CD4-positive, alpha-beta T cell treated with Interleukin-21 for 1 hour (primary cell): ENCODE data around the gene SURF4.
"Not testable (repeated sequence)": the region's sequence is repeated elsewhere in the genome, so short reads cannot be mapped to it uniquely, and the experiment has no call there.

Experiments
- DNase-seq: peaks from one replicate; pipeline ENCODE4 v3.0.0-alpha.2; 2020

SURF4 gene

DNA sequence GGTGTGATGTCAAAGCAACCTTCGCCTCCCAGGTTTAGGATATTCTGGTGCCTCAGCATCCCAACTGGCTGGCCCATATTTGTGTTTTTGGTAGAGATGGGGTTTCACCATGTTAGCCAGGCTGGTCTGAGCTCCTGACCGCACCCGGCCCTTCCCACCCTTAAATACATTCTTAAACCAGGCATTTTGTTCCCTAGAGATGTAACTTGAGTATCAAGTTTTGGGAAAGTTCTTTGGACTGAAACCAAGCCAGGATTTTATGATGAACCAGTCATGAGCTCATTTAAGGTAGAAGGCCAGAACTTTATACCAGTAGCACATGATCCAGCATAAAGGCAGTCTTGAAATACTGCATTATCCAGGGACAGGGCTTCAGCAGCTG is 24.3 kb downstream of the SURF4 start:
- no peak for DNase-seq

DNA sequence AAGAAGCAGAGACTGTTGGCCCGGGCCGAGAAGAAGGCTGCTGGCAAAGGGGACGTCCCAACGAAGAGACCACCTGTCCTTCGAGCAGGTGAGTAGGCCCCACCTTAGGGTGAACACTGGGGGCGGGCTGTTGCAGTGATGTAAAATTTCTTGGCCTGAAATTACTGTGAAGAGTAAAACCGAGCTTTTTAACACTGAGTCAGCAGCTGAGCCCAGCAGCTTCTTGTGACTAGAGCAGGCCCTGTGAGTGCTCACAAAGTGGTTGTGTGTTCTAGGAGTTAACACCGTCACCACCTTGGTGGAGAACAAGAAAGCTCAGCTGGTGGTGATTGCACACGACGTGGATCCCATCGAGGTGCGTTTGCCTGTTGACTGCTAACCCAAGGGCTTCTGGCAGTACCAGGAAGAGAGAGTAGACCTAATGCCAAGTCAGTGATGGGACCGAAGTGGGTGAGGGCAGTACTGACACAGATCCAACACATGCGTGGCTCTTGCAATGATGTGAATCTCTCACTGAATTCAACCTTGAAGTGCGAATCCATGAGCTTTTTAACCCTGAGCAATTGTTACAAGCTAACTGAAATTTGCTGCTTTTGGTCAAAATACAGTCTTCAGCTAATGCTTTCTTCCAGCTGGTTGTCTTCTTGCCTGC is 25.8 kb downstream of the SURF4 start:
- no peak for DNase-seq

DNA sequence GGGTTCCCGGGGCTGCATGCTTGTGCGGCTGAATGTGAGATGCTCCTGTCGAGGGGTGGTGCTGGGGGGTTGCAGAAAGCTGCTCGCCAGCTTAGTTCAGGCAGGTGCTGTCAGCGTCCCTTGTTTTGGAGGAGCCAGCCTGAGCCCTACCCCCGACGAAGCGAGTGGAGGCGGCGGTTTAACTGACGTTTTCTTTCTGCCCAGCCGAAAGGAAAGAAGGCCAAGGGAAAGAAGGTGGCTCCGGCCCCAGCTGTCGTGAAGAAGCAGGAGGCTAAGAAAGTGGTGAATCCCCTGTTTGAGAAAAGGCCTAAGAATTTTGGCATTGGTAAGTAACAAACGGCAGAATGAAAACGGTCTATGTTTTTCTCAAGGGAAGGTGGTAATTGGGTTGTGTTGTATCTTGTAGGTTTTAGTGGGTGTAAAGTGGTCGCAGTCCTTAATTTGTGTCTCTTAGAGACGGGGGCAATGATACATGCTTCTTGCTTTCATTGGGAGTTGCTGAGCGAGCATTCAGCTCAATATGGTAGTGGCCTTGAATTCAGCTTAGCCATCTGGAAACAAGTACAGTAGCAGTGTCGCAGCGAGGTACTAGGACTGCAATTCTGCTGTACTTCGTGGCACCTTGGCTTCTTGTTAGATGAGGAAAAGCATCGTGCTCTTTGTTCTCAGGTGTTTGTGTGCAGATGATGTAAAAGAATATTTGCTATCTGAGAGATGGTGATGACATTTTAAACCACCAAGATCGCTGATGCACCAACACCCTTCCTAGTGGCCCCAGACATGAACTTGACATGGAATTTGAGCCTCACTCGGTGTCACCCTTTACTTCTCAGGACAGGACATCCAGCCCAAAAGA is 26.9 kb downstream of the SURF4 start:
- DNase-seq: no peak

DNA sequence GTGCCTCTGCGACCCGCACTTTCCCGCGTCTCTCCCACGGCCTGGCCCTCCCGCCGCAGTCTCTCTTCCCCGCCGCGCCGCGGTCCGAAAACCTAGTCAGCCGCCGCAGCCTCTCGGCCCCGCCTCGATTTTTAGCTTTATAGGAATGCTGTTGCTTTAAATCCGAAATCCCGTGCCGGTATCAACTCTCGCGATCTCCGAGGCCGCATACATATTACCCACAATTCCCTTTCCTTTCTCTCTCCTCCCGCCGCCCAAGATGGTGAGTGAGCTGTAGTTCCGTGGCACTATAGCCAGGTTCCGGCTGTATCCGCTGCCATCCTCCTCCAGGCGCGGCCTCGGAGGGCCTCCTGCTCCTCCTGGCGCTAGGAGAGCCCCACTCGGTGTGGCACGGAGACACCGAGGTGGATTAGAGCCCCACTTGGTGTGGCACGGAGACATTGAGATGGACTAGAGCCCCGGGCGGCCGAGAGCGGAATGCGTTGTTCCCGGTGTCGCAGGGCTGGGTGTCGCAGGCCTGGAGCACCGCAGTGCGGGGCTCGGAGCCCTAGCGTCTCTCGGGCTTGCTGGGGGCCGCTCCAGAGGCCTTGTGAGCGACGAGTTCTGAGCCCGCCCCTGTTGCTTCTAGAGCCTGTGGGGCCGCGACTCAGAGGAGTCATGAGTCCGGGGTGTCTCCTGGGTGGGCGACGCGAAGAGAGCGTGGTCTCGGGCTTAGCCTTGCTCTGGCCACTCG is 27.7 kb downstream of the SURF4 start, which contains the start of the genes MED22 and RPL7A:
MED22 (minus strand) TSS at position 147 of the 733 bp plus-strand sequence. CDS start 1,469 bp downstream, outside the sequence.
RPL7A (plus strand) TSS at position 234 of the 733 bp plus-strand sequence; CDS start at position 260, 26 bp downstream.
- DNase-seq: peak; percentile 95

DNA sequence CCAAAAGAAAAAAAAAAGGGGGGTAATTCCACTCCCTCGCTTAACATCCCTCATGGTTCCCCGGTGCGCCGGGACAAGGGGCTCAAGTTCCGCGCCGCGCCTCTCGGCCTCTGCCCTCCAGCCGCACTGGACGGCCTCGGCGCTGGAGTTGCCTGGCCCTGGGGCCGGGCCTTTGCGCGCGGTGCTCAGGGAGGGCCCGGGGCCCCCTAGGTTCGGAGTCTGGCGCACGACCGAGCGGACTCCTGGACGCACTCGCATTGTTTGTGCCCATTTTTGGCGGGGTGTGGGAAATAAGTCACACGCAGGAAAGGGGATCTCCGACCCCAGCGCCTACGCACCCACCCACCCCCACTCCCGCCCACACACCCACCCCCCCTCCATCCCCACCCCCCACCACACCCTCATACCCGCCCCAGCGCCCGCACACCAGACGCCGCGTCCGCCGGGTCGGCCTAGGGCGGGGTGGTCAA is 28.3 kb downstream of the SURF4 start:
- DNase-seq: peak; percentile 68

DNA sequence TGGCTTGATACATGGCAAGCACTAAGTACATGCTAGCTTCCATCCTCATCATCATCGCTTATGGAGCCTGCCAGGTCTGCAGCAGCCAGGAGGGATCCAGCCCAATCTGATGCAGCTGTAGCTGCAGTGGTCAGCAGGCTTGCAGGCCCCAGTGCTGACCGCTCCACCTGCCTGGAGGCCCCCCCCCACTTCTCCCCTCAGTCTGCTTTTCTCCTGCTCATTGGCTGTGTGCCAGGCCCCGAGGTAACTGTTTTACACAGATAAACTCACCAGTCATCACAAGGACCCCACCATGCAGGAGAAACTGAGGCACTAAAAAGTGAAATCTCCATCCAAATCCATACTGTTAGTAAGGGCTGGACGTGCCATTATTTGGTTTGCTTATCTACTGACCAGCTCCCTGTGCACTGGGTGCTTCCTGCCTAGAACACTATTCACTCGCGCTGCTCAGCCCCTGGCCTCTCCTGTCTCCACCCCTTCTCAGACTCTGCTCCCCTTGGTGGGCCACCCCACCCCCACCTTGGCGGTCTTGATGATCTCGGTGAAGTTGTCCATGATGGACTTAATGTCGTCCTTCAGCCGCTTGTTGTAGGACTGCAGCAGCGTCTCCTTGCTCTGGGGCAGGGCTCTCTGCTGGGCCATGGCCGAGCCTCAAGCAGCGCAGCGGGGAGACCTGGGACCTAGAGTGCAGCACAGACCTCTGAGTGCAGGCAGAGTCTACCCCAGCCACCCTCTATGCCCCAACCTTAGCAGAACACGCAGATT is 29.7 kb downstream of the SURF4 start:
- DNase-seq: no peak

DNA sequence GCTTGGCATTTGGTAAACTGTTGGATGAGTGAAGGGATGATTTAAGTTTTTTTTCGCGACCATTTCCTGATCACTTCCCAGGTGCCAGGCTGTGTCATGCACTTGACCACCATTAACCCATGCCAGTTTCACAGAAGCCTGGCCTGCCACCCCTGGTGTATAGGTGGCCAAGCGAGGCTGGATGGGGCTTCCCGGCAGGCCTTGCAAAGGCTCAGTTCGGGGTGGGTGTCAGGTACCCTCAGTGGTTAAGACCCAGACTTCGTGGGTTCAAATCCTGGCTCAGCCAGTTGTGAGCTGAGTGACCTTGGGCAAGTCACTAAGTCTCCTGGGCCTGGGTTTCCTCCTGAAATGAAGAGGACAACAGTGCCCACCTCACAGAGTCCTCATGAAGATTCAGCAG is 30.3 kb downstream of the SURF4 start:
- no peak for DNase-seq

DNA sequence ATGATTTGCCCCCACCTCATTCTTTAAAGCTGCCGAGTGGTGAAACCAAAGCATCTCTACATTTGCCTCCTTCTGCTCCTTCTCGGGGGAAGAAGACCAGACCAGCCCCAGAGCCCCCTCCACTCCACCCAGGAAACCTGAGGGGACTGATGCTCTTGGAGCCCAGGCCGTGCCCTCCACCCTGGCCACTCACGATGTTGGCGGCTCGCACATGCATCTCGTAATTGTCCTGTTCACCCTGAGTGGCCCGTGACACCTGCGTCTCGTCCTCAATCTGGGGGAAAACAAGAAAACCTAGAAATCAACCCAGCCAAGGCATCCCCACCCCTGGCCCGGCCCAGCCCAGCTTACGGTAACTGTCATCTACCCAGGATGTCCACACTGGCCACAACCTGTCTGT is 30.9 kb downstream of the SURF4 start:
- DNase-seq: no peak

DNA sequence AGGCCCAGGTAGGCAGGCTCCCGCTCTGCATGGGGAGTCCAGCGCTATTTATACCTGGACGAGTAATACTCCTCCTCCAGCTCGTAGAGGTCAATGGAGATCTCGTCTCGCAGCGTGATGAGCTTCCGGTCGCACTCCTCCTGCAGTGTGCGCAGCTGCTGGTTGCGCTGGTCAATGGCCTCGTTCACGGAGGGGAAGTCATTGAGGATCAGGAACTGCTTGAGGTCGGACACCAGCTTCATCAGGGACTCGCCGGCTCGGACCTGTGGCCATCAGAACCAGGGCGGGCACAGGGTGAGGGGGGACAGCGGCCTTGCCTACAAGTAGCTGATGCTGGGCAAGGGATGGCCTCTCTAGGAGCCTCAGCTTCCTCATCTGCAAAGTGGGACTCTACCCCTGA is 31.8 kb downstream of the SURF4 start:
- no peak for DNase-seq

DNA sequence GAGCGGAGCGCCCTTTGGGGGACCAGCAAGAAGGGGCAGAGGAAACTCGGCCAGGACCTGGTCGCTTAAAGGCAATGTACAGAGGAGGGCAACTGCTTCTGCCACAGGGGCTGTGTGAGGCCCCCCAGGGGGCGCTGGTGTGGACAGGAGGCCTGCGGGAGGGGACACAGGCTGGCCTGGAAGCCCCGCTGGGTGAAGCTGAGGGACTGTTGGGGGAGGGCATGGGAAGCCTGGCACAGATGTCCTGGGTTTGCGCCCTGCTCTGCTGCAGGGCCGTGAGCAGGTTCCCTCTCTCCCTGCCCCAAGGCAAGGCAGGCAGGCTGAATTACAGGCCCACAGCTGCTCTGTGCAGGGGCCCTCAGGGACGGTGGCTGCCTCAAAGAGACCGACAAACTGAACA is 33.3 kb downstream of the SURF4 start:
- no peak for DNase-seq

DNA sequence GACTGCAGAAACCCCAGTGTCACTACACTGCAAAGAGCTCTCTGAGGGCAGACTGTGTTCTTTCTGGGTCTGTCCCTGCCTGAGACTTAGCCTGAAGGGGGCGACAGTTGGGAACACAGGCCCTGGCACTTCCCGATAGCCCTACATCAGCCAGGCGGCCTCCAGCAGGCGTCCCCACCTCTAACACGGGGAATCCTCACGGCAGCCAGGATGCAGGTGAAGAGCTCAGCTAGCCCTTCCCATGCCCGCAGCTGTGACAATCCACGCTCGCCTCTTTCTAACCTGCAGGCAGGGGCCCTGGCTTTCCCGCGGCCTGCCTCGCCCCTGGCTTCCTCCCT is 33.8 kb downstream of the SURF4 start:
- no peak for DNase-seq

DNA sequence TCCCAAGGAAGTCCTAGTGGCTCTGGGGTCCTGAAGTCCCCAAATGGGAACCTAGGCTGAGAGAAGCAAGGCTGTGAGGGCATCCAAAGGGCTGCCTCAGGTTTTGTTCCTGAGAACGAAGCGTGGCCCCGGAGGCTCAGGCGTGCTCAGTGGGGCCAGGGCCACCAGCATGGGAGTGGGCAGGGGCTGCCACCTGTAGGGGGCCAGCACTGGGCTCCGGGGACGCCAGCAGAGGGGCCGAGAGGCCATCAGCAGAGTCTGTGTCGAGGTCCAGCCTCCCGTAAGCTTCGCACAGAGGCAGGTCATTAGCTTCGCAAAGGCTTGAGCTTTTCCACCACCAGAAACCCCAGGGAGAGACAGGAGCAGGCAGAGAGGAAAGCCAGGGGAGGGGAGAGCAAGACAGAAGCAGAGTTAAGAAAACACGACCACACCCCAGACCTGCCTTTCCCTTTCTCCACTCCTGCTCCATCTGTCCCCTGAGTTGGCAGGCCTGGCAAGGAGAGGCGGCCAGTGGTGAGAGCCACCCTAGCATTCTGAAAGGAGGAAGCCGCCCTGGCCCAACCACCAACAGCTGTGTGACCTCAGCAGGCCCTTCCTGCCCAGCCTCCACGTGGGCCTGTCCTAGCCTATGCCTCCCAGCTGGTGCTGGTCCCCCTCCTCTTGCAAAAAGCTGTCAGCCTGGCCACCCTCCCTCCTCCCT is 34.3 kb downstream of the SURF4 start:
- no peak for DNase-seq

DNA sequence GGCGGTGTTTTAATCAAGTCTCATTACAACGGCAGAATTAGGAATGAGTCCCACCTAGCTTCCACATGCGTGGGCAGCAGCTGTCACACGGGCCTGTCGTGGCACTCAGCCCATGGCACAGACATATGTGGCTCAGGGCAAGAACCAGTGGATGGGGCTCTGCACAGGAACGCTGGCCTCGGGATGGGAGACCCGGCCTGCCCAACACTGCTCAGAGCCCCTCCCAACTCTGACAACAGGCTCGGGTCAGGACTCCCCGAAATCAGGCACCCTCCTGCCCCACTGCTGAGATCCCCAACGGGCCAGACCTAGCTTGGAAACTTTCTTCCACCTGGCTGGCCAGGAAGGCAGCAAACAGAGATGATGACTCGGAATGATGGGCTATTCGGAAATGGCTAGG is 34.9 kb downstream of the SURF4 start:
- no peak for DNase-seq

DNA sequence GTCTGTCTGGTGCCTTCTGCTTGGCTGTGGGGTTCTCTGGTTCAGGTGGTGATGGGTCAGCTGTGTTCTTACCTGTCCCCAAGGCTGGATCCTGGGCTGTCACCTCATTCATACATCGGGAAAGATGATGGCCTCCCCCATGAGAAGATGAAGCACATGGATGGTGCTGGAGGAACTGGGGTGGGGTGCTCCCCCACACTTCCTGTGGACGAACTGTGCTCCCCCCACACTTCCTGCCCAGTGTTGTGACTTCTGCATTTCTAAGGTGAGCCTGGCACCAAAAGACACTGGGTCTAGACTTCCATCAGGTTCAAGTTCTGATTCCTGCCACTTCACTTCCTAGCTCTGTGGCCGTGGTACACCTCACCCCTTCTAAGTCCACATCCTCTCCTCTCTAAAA is 35.6 kb downstream of the SURF4 start:
- DNase-seq: no peak

DNA sequence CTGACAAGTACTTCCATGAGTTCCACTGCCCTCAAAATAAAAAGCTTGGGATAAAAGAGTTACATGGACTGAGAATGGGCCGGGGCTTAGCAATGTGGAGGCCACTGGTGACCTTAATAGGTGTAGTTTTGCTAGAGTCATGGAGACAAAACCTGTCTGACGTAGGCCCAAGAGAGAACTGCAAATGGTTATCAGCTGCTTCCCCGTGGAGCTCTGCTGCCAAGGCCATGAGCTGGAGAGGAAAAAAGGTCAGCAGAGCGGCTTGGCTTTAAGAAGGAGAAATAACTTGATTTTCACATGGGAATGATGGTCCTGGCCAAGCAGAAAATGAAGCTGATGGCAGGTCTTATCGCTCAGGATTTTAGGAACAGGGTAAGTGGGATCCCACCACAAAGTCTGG is 36.2 kb downstream of the SURF4 start:
- no peak for DNase-seq

DNA sequence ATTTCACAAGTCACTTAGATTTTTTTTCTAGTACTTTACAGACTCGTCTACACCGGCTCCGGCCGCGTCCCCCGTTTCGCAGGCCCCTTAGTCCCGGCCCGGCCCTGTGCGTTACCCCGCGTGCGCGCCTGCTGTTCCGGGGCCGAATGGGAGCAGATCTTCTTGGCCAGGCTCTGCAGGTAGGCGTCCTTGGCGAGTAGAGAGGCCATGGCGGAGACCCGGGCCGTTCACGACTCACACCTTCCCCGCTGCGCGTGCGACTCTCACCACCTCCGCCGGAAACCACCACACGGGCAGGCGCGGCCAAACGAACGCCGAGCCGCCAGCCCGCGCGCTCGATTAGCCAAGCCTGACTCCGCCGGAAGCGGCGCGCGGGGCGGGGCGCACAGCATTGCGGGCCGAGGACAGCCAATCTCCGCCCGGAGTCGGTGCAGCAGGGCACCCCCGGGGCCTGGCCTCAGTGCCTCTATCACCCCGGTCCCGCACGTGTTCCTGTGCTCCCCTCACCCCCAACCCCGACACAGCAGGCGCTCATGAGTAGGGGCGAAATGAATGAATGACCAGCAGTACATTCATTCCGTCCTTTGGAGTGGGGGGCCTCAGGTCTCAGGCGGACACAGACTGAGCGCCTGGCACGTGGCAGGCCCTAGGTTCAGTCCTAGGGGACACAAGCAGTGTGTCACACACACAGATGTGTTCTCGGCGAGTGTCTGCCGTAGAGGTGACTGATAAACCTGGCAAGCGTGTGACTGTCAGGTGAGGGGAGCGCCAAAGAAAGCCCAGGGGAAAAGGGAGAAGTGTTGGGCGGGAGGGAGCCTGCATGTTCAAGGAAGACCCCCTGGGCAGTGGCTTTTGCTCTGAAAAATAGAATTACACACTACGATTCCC is 39.7 kb downstream of the SURF4 start, which contains the start of gene SURF6:
SURF6 (minus strand) TSS at position 265 of the 888 bp plus-strand sequence; CDS start at position 209, 56 bp downstream.
- DNase-seq: peak; percentile 94

DNA sequence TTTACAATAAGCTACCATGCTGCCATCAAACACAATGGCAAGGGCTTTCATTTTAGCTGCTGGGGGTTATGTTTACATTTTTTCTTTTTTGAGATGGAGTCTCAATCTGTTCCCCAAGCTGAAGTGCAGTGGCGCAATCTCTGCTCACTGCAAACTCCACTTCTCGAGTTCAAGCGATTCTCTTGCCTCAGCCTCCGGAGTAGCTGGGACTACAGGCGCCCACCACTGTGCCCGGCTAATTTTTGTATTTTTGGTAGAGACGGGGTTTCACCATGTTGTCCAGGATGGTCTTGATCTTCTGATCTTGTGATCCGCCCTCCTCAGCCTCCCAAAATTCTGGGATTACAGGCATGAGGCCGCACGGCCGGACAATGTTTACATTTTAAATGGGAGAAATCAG is 41.0 kb downstream of the SURF4 start:
- not testable (repeated sequence) for DNase-seq

DNA sequence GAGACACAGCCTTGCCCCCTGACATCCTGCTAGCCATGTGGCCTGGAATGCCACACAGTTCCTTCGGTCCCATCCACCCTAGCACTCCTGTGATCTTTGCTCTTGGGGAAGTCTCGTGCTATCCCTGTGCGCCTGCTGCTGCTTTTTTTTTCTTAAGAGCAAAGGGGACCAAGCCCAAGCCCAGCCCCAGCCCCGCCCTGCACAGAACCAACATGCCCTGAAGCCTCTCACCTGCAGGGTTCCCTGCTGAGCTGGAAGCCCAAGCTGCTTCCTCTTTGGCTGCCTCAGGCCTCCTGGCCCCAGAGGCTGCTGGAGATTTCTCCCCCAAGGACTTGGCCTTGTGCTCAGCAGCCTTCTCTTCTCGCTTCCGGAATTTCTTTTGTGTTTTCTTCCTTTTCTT is 41.7 kb downstream of the SURF4 start:
- DNase-seq: no peak

DNA sequence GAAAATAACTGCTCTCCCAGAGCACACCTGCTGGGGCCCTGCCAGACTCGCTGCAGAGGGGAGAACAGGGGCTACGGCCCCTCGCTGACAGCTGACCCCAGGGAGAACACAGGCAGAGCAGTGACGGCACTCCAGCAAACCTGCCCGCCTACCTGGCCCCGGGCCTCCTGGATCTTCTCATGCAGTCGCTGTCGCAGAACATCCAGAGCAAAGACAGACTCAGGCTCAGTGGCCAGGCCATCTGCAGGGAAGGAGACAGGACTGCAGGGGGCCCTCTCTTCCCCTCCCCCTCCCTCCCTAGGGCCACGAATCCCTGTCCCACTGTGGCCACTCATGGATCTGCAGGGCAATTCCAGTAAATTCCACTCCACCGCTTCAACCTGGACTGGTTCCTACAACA is 42.3 kb downstream of the SURF4 start:
- DNase-seq: no peak

DNA sequence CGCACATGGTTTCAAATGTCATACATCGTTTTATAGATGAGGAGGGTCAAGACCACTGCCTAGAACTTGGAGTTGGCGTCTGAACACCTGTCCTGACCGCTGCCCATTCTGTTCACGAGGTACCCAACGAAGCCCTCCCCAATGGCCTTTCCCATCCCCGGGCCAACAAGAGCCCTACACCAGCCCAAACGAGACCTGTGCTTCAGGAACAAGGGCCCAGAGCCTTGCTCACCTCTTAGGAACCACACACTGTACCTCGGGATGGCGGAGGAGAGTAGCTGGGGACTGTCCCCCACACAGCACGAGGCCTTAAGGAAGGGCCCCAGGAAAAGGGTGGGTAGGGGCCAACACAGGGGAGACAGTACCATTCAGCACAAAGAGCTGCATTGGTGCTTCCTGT is 42.8 kb downstream of the SURF4 start:
- DNase-seq: no peak

DNA sequence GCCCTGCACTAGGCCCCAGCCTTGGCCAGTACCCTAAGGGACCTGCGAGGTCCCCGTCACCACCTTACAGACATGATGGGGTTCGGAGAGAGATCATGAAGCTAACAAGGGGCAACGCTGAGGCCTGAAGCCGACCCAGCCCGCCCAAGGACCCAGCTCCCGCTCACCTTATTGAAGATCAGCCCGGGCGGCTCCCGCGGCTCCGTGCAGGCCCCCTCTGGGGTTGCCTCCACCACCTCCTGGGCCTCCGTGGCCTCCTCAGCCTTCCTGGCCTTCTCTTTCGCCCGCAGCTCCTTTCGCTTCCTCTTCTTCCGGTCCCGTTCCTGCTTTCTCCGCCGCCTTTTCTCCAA is 43.5 kb downstream of the SURF4 start:
- no peak for DNase-seq
